ENCODE results near the gene NPHP1.
"Not testable (repeated sequence)": the region's sequence is repeated elsewhere in the genome, so short reads cannot be mapped to it uniquely, and the experiment has no call there.

DNA sequence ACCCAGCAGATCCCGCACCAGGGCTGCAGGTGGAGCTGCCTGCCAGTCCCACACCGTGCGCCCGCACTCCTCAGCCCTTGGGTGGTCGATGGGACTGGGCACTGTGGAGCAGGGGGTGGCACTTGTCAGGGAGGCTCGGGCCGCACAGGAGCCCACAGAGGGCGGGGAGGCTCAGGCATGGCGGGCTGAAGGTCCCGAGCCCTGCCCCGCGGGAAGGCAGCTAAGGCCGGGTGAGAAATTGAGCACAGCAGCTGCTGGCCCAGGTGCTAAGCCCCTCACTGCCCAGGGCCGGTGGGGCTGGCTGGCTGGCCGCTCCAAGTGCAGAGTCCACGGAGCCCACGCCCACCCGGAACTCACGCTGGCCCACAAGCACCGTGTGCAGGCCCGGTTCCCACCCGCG is 14.6 kb downstream of the NPHP1 start:
- TF ChIP-seq, protein P1, sequence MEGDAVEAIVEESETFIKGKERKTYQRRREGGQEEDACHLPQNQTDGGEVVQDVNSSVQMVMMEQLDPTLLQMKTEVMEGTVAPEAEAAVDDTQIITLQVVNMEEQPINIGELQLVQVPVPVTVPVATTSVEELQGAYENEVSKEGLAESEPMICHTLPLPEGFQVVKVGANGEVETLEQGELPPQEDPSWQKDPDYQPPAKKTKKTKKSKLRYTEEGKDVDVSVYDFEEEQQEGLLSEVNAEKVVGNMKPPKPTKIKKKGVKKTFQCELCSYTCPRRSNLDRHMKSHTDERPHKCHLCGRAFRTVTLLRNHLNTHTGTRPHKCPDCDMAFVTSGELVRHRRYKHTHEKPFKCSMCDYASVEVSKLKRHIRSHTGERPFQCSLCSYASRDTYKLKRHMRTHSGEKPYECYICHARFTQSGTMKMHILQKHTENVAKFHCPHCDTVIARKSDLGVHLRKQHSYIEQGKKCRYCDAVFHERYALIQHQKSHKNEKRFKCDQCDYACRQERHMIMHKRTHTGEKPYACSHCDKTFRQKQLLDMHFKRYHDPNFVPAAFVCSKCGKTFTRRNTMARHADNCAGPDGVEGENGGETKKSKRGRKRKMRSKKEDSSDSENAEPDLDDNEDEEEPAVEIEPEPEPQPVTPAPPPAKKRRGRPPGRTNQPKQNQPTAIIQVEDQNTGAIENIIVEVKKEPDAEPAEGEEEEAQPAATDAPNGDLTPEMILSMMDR (conservative IDR thresholded peaks at IDR 0.05): not testable (repeated sequence)
- TF ChIP-seq ZFX (IDR thresholded peaks at IDR 0.05): not testable (repeated sequence)

Measured in C4-2B (cell line).